GM18499 (cell line): Measurements from ENCODE around the gene GABARAP.

Source experiments
- ATAC-seq: cut with Tn5 transposase; IDR thresholded peaks from one replicate; pipeline ENCODE4 v1.9.1; 2021; ENCODE audit warnings: moderate number of reproducible peaks; ENCODE audit not compliant: insufficient read depth, unreplicated experiment

GABARAP gene

GRCh38 chr17:7241783-7242716 is at the start of gene GABARAP:
GABARAP (minus strand) TSS chr17:7242449; CDS start chr17:7242330, 119 bp downstream.
- ATAC-seq, result no peak

- ATAC-seq, result no peak
Measured at GRCh38 chr17:7290685-7291084, 48.4 kb upstream of the GABARAP start.

GRCh38 chr17:7290166-7290565 is 47.9 kb upstream of the GABARAP start:
- ATAC-seq, result no peak

GRCh38 chr17:7289256-7290032 is 47.2 kb upstream of the GABARAP start:
- no peak for ATAC-seq

- ATAC-seq, result no peak
Measured at GRCh38 chr17:7285679-7286078, 43.4 kb upstream of the GABARAP start.

GRCh38 chr17:7284911-7285310 is 42.7 kb upstream of the GABARAP start:
- ATAC-seq, result no peak

- no peak for ATAC-seq
Measured at GRCh38 chr17:7283471-7284216, 41.4 kb upstream of the GABARAP start.

- ATAC-seq, result no peak
Measured at GRCh38 chr17:7282752-7283321, 40.6 kb upstream of the GABARAP start.

- ATAC-seq, result no peak
Measured at GRCh38 chr17:7281953-7282751, 39.9 kb upstream of the GABARAP start.

GRCh38 chr17:7281074-7281952 is 39.1 kb upstream of the GABARAP start, which contains the start of gene SLC2A4:
SLC2A4 (plus strand) TSS chr17:7281718; CDS start chr17:7281935, 217 bp downstream.
- no peak for ATAC-seq

- ATAC-seq, result no peak
Measured at GRCh38 chr17:7280519-7281073, 38.3 kb upstream of the GABARAP start.

GRCh38 chr17:7279448-7279847 is 37.2 kb upstream of the GABARAP start:
- no peak for ATAC-seq

GRCh38 chr17:7266784-7267183 is 24.5 kb upstream of the GABARAP start:
- ATAC-seq, result no peak

- ATAC-seq, result no peak
Measured at GRCh38 chr17:7263801-7264078, 21.5 kb upstream of the GABARAP start.

- no peak for ATAC-seq
Measured at GRCh38 chr17:7262935-7263800, 20.9 kb upstream of the GABARAP start.

- ATAC-seq, result no peak
Measured at GRCh38 chr17:7262192-7262934, 20.1 kb upstream of the GABARAP start, which contains the start of gene CLDN7. CLDN7 (minus strand) TSS chr17:7262478; CDS start chr17:7262043, 435 bp downstream.
